ENCODE results near the gene RNF167. TPM values are rescaled to one million over a fixed set of nuclear protein-coding genes. Genes with fewer than 3 reads are reported as not detected.

Gene RNF167
- total RNA-seq, 5 donors from 2014 or later (not counting 1 experiment from before 2014, with no cell fraction given), result 109 to 158 (median 135) TPM

GRCh38 chr17:4895121-4895520 lies 44.9 kb upstream of the RNF167 start:
- Histone ChIP-seq H3K4me1 (ENCODE audit: control insufficient read depth in 1 of 2, extremely low read depth in 1 of 2, insufficient read depth in 2 of 2, low read length in 2 of 2) (peaks cover 6 to 19% of the 10 kb centered on the region in 2 experiments), H3K27me3 (replicated peaks in 1 of 2; ENCODE audit: control insufficient read depth in 2 of 2, extremely low read depth in 1 of 2, insufficient read depth in 2 of 2, low read length in 1 of 2) (peaks cover 0 to 13% of the 10 kb centered on the region in 2 experiments), H3K27ac (ENCODE audit: low read length) (no peak overlapping the region), H3K4me3 (ENCODE audit: control insufficient read depth in 1 of 2, extremely low read depth in 1 of 2, low read length in 1 of 2) (no peak overlapping the region), H3K36me3 (ENCODE audit: control insufficient read depth in 2 of 2, extremely low read depth in 1 of 2, insufficient read depth in 1 of 2, low read length in 1 of 2) (peaks cover 19 to 71% of the 10 kb centered on the region in 2 donors), H3K9me3 (no peaks in the 10 kb centered on the region)
- CTCF ChIA-PET, result no interaction called here
- DNase-seq (no peak), ATAC-seq (replicated peaks in 1 of 4) (no peak)
- Mint-ChIP-seq H3K9me3 (no peaks in the 10 kb centered on the region), H3K36me3 (peaks cover 27% of the 10 kb centered on the region), H3K4me1 (peaks cover 13 to 16% (median 15%) of the 10 kb centered on the region in 3 donors), H3K27me3 (no peaks in the 10 kb centered on the region), H3K4me3 (no peak overlapping the region), H3K27ac (no peak overlapping the region)
- WGBS (ENCODE audit: insufficient coverage), result 96% methylated on average over 9 of the region's 13 CpGs
- POLR2A ChIA-PET, result no interaction called here

DNA sequence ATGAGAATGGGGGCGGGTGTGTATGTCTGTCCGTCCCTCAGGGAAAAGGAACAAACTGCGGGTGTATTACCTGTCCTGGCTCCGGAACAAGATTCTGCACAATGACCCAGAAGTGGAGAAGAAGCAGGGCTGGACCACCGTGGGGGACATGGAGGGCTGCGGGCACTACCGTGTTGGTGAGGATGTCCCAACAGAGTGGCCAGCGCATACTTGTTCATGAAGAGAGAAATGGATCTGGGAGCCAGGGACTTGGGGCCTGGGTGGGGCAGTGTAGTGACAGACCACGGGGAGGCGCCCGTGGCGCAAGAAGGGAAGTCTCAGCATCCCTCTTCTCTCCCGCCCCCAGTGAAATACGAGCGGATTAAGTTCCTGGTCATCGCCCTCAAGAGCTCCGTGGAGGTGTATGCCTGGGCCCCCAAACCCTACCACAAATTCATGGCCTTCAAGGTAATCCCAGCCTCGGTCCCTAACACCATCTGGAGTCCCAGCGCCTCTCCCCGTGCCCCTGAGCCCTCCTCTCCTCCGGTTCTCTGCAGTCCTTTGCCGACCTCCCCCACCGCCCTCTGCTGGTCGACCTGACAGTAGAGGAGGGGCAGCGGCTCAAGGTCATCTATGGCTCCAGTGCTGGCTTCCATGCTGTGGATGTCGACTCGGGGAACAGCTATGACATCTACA lies 44.3 kb upstream of the RNF167 start:
- Mint-ChIP-seq H3K36me3 (peaks cover 21% of the 10 kb centered on the region), H3K27ac (no peak overlapping the region), H3K27me3 (no peaks in the 10 kb centered on the region), H3K4me1 (peaks cover 16 to 20% (median 19%) of the 10 kb centered on the region in 3 donors), H3K9me3 (no peaks in the 10 kb centered on the region), H3K4me3 (no peak overlapping the region)
- ATAC-seq (replicated peaks in 1 of 4) (no peak), DNase-seq (no peak)
- peaks cover 6 to 26% of the 10 kb centered on the region in 2 experiments for H3K4me1 ChIP-seq (ENCODE audit: control insufficient read depth in 1 of 2, extremely low read depth in 1 of 2, insufficient read depth in 2 of 2, low read length in 2 of 2)
- H3K27me3 ChIP-seq (replicated peaks in 1 of 2; ENCODE audit: control insufficient read depth in 2 of 2, extremely low read depth in 1 of 2, insufficient read depth in 2 of 2, low read length in 1 of 2), result peaks cover 0 to 20% of the 10 kb centered on the region in 2 experiments
- POLR2A ChIA-PET, result no interaction called here
- H3K36me3 ChIP-seq (ENCODE audit: control insufficient read depth in 2 of 2, extremely low read depth in 1 of 2, insufficient read depth in 1 of 2, low read length in 1 of 2), result peaks cover 16 to 64% of the 10 kb centered on the region in 2 donors
- 95% methylated on average over 23 of the region's 27 CpGs for WGBS (ENCODE audit: insufficient coverage)
- H3K27ac ChIP-seq (ENCODE audit: low read length), result no peak overlapping the region
- no peak overlapping the region for H3K4me3 ChIP-seq (ENCODE audit: control insufficient read depth in 1 of 2, extremely low read depth in 1 of 2, low read length in 1 of 2)
- no peaks in the 10 kb centered on the region for H3K9me3 ChIP-seq
- CTCF ChIA-PET, result no interaction called here

DNA sequence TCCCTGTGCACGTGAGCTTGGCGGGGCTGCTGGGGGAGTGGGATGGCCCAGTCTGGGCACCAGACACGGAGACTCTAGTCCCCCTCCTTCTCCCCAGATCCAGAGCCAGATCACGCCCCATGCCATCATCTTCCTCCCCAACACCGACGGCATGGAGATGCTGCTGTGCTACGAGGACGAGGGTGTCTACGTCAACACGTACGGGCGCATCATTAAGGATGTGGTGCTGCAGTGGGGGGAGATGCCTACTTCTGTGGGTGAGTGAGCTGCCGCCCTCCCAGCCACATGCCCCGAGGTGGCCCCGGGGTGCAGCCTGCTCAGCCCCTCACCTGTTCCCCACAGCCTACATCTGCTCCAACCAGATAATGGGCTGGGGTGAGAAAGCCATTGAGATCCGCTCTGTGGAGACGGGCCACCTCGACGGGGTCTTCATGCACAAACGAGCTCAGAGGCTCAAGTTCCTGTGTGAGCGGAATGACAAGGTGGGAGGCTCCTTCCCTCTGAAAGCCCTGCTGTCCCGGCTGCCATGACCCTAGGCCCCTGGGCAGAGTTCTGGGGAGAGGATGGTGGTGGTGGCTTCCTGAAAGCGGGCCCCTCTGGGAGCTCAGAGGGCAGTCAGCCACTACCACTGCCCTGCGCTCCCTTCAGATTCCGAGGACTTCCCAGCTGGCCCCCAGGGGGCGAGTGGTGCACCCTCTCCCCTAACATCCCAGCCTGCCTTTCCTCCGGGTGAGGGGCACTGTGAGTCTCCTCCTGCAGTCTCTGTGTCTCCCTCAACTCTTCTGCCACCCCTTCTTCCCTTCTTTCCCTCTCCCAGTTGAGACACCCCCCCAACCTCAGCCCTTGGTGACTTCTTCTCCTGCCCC lies 43.5 kb upstream of the RNF167 start:
- H3K4me1 Mint-ChIP-seq, result peaks cover 20 to 27% (median 21%) of the 10 kb centered on the region in 3 donors
- H3K9me3 ChIP-seq, result no peaks in the 10 kb centered on the region
- DNase-seq, result no peak
- ChIA-PET CTCF (no interaction called here), POLR2A (no interaction called here)
- H3K36me3 ChIP-seq (ENCODE audit: control insufficient read depth in 2 of 2, extremely low read depth in 1 of 2, insufficient read depth in 1 of 2, low read length in 1 of 2), result peaks cover 13 to 56% of the 10 kb centered on the region in 2 donors
- peaks cover 0 to 27% of the 10 kb centered on the region in 2 experiments for H3K27me3 ChIP-seq (replicated peaks in 1 of 2; ENCODE audit: control insufficient read depth in 2 of 2, extremely low read depth in 1 of 2, insufficient read depth in 2 of 2, low read length in 1 of 2)
- no peak overlapping the region for H3K27ac ChIP-seq (ENCODE audit: low read length)
- ATAC-seq (replicated peaks in 1 of 4), result no peak
- peaks cover 20% of the 10 kb centered on the region for H3K36me3 Mint-ChIP-seq
- H3K27me3 Mint-ChIP-seq, result no peaks in the 10 kb centered on the region
- WGBS (ENCODE audit: insufficient coverage), result 93% methylated on average over 14 of the region's 27 CpGs
- H3K4me3 ChIP-seq (ENCODE audit: control insufficient read depth in 1 of 2, extremely low read depth in 1 of 2, low read length in 1 of 2), result no peak overlapping the region
- H3K4me1 ChIP-seq (ENCODE audit: control insufficient read depth in 1 of 2, extremely low read depth in 1 of 2, insufficient read depth in 2 of 2, low read length in 2 of 2), result peaks cover 9 to 34% of the 10 kb centered on the region in 2 experiments
- no peaks in the 10 kb centered on the region for H3K9me3 Mint-ChIP-seq
- no peak overlapping the region for H3K4me3 Mint-ChIP-seq
- no peak overlapping the region for H3K27ac Mint-ChIP-seq

DNA sequence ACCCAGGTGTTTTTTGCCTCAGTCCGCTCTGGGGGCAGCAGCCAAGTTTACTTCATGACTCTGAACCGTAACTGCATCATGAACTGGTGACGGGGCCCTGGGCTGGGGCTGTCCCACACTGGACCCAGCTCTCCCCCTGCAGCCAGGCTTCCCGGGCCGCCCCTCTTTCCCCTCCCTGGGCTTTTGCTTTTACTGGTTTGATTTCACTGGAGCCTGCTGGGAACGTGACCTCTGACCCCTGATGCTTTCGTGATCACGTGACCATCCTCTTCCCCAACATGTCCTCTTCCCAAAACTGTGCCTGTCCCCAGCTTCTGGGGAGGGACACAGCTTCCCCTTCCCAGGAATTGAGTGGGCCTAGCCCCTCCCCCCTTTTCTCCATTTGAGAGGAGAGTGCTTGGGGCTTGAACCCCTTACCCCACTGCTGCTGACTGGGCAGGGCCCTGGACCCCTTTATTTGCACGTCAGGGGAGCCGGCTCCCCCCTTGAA lies 42.8 kb upstream of the RNF167 start:
- DNase-seq (no peak), ATAC-seq (replicated peaks in 1 of 4) (no peak)
- Mint-ChIP-seq H3K4me3 (no peak overlapping the region), H3K36me3 (peaks cover 20% of the 10 kb centered on the region), H3K4me1 (peaks cover 22 to 32% (median 23%) of the 10 kb centered on the region in 3 donors), H3K9me3 (no peaks in the 10 kb centered on the region), H3K27ac (no peak overlapping the region), H3K27me3 (no peaks in the 10 kb centered on the region)
- ChIA-PET CTCF (no interaction called here), POLR2A (no interaction called here)
- H3K27me3 ChIP-seq (replicated peaks in 1 of 2; ENCODE audit: control insufficient read depth in 2 of 2, extremely low read depth in 1 of 2, insufficient read depth in 2 of 2, low read length in 1 of 2), result peaks cover 0 to 28% of the 10 kb centered on the region in 2 experiments
- WGBS (ENCODE audit: insufficient coverage), result 89% methylated on average over 5 of the region's 10 CpGs
- H3K27ac ChIP-seq (ENCODE audit: low read length), result no peak overlapping the region
- H3K36me3 ChIP-seq (ENCODE audit: control insufficient read depth in 2 of 2, extremely low read depth in 1 of 2, insufficient read depth in 1 of 2, low read length in 1 of 2), result peaks cover 13 to 50% of the 10 kb centered on the region in 2 donors
- no peaks in the 10 kb centered on the region for H3K9me3 ChIP-seq
- peaks cover 9 to 40% of the 10 kb centered on the region in 2 experiments for H3K4me1 ChIP-seq (ENCODE audit: control insufficient read depth in 1 of 2, extremely low read depth in 1 of 2, insufficient read depth in 2 of 2, low read length in 2 of 2)
- no peak overlapping the region for H3K4me3 ChIP-seq (ENCODE audit: control insufficient read depth in 1 of 2, extremely low read depth in 1 of 2, low read length in 1 of 2)

DNA sequence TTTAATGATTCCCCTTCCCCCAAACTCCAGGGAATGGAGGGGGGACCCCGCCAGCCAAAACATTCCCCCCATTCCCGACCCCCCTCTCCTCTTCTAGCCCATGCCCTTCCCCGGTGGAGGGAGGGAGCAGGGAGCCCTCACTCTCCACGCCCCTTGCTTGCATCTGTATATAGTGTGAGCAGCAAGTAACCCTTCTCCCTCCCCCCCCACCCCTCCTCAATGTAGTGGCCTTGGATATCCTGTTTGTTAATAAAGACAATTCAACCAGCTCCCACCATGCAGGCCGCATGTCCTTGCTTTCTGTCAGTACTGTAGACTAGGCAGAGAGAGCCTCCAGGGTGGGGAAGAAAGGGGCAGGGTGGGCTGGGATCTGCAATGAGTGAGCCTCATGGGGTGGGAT lies 42.3 kb upstream of the RNF167 start:
- Histone ChIP-seq H3K4me3 (ENCODE audit: control insufficient read depth in 1 of 2, extremely low read depth in 1 of 2, low read length in 1 of 2) (no peak overlapping the region), H3K4me1 (ENCODE audit: control insufficient read depth in 1 of 2, extremely low read depth in 1 of 2, insufficient read depth in 2 of 2, low read length in 2 of 2) (peaks cover 9 to 46% of the 10 kb centered on the region in 2 experiments), H3K9me3 (no peaks in the 10 kb centered on the region), H3K27ac (ENCODE audit: low read length) (no peak overlapping the region), H3K36me3 (ENCODE audit: control insufficient read depth in 2 of 2, extremely low read depth in 1 of 2, insufficient read depth in 1 of 2, low read length in 1 of 2) (peaks cover 9 to 44% of the 10 kb centered on the region in 2 donors), H3K27me3 (replicated peaks in 1 of 2; ENCODE audit: control insufficient read depth in 2 of 2, extremely low read depth in 1 of 2, insufficient read depth in 2 of 2, low read length in 1 of 2) (peaks cover 0 to 28% of the 10 kb centered on the region in 2 experiments)
- Mint-ChIP-seq H3K27ac (peak overlapping the region in 1 of 2 donors; percentile 46), H3K9me3 (no peaks in the 10 kb centered on the region), H3K36me3 (peaks cover 20% of the 10 kb centered on the region), H3K4me1 (peaks cover 27 to 38% (median 28%) of the 10 kb centered on the region in 3 donors), H3K27me3 (no peaks in the 10 kb centered on the region), H3K4me3 (peak overlapping the region; percentile 51 to 90 (median 77))
- ChIA-PET POLR2A (no interaction called here), CTCF (interaction anchor here in 1 of 2 donors (0.6 kb wide), 1 partner anchor 11 kb away, joined by 3 read pairs; no protein-coding TSS in a partner anchor)
- ATAC-seq (replicated peaks in 1 of 4), result no peak
- 60% methylated on average over 1 of the region's 5 CpGs for WGBS (ENCODE audit: insufficient coverage)
- no peak for DNase-seq

- Histone ChIP-seq H3K27me3 (replicated peaks in 1 of 2; ENCODE audit: control insufficient read depth in 2 of 2, extremely low read depth in 1 of 2, insufficient read depth in 2 of 2, low read length in 1 of 2) (peaks cover 0 to 28% of the 10 kb centered on the region in 2 experiments), H3K36me3 (ENCODE audit: control insufficient read depth in 2 of 2, extremely low read depth in 1 of 2, insufficient read depth in 1 of 2, low read length in 1 of 2) (peaks cover 8 to 40% of the 10 kb centered on the region in 2 donors), H3K9me3 (no peaks in the 10 kb centered on the region), H3K4me1 (ENCODE audit: control insufficient read depth in 1 of 2, extremely low read depth in 1 of 2, insufficient read depth in 2 of 2, low read length in 2 of 2) (peaks cover 10 to 51% of the 10 kb centered on the region in 2 experiments), H3K27ac (ENCODE audit: low read length) (no peak overlapping the region), H3K4me3 (ENCODE audit: control insufficient read depth in 1 of 2, extremely low read depth in 1 of 2, low read length in 1 of 2) (no peak overlapping the region)
- POLR2A ChIA-PET, result interaction anchor here in 1 of 2 donors (1.3 kb wide), 1 partner anchor 69 kb away, joined by 5 read pairs; the partner anchor contains the start of gene SPAG7
- Mint-ChIP-seq H3K9me3 (no peaks in the 10 kb centered on the region), H3K27me3 (no peaks in the 10 kb centered on the region), H3K27ac (peak overlapping the region; percentile 16 to 46), H3K4me3 (peak overlapping the region; percentile 51 to 90 (median 77)), H3K4me1 (peaks cover 33 to 44% (median 34%) of the 10 kb centered on the region in 3 donors), H3K36me3 (peaks cover 20% of the 10 kb centered on the region)
- ATAC-seq (replicated peaks in 1 of 4), result no peak
- DNase-seq, result no peak
- 95% methylated on average over 4 of the region's 8 CpGs for WGBS (ENCODE audit: insufficient coverage)
- CTCF ChIA-PET, result interaction anchor here in 1 of 2 donors (0.6 kb wide), 1 partner anchor 11 kb away, joined by 3 read pairs; no protein-coding TSS in a partner anchor
Measured at GRCh38 chr17:4898351-4898750, 41.7 kb upstream of the RNF167 start.
